ENCODE results near the gene ELP2. TPM values are rescaled to one million over a fixed set of nuclear protein-coding genes. Genes with fewer than 3 reads are reported as not detected.
"Not testable (repeated sequence)": the region's sequence is repeated elsewhere in the genome, so short reads cannot be mapped to it uniquely, and the experiment has no call there.

Gene ELP2
- total and polyA plus RNA-seq, 8 donors: 35.1 to 73.3 (median 50.3) TPM

DNA sequence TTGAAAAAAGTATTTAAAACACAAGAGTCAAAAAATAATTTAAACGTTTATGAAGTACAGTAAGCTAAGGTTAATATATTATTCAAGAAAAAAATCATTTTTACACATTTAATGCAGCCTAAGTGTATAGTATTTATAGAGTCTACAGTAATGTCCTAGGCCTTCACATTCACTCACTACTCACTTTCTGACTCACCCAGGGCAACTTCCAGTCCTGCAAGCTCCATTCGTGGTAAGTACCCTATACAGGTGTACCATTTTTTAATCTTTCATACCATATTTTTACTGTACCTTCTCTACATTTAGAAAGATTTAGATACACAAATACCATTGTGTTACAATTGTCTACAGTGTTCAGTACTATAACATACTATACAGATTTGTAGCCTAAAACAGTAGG is 41.4 kb upstream of the ELP2 start:
- FAIRE-seq: no peak
- no peak for DNase-seq
- ATAC-seq: no peak
- 56 to 65% methylated on average over 2 of the region's 2 CpGs for WGBS, 2 donors
- Histone ChIP-seq H3K27me3 (no peaks in the 10 kb centered on the region), H3K4me1 (no peaks in the 10 kb centered on the region), H3K9me3 (no peaks in the 10 kb centered on the region), H3K4me3 (no peak overlapping the region), H3K27ac (no peak overlapping the region), H3K36me3 (no peaks in the 10 kb centered on the region)
- intact Hi-C loops (cut with DNase I): no loop called here
- TF ChIP-seq, protein P1, sequence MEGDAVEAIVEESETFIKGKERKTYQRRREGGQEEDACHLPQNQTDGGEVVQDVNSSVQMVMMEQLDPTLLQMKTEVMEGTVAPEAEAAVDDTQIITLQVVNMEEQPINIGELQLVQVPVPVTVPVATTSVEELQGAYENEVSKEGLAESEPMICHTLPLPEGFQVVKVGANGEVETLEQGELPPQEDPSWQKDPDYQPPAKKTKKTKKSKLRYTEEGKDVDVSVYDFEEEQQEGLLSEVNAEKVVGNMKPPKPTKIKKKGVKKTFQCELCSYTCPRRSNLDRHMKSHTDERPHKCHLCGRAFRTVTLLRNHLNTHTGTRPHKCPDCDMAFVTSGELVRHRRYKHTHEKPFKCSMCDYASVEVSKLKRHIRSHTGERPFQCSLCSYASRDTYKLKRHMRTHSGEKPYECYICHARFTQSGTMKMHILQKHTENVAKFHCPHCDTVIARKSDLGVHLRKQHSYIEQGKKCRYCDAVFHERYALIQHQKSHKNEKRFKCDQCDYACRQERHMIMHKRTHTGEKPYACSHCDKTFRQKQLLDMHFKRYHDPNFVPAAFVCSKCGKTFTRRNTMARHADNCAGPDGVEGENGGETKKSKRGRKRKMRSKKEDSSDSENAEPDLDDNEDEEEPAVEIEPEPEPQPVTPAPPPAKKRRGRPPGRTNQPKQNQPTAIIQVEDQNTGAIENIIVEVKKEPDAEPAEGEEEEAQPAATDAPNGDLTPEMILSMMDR (IDR thresholded peaks at IDR 0.05): no peak

- H3K4me3 ChIP-seq: no peak overlapping the region
- WGBS, 2 donors: 79 to 81% methylated on average over 6 of the region's 6 CpGs
- H3K36me3 ChIP-seq: no peaks in the 10 kb centered on the region
- ATAC-seq: no peak
- intact Hi-C loops (cut with DNase I): no loop called here
- no peaks in the 10 kb centered on the region for H3K4me1 ChIP-seq
- no peak for DNase-seq
- no peak overlapping the region for H3K27ac ChIP-seq
- H3K27me3 ChIP-seq: no peaks in the 10 kb centered on the region
- FAIRE-seq: no peak
- no peaks in the 10 kb centered on the region for H3K9me3 ChIP-seq
- TF ChIP-seq, protein P1 (IDR thresholded peaks at IDR 0.05): no peak
These were observed 40.7 kb upstream of the ELP2 start for GRCh38 chr18:36089001-36089400.

GRCh38 chr18:36092116-36092515 is 37.6 kb upstream of the ELP2 start:
- not testable (repeated sequence) for H3K27ac ChIP-seq, DNase-seq, H3K27me3 ChIP-seq

DNA sequence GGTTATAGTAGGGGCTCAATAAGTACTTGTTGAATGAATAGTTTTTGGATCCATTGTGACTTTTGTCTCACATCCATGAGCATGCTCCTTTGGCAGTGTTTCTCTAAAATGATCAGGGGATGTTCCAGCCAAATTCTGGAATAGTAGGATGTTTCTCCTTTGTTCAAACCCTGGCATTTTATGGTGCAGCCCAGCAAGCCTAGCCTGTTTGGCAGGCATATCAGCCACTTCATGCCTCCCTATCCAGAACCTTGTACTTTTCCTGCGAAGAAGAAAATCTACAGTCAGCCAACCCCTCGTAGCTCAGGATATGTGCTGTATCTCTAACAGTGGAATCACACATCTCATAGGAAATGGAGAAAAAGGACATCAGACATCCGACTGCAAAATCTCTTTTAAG is 35.3 kb upstream of the ELP2 start:
- Histone ChIP-seq H3K27ac (no peak overlapping the region), H3K4me3 (no peak overlapping the region), H3K9me3 (no peaks in the 10 kb centered on the region), H3K36me3 (no peaks in the 10 kb centered on the region), H3K27me3 (no peaks in the 10 kb centered on the region), H3K4me1 (no peaks in the 10 kb centered on the region)
- TF ChIP-seq, protein P1 (IDR thresholded peaks at IDR 0.05): no peak
- WGBS, 2 donors: 48 to 57% methylated on average over 3 of the region's 3 CpGs
- no peak for DNase-seq
- intact Hi-C loops (cut with DNase I): loop anchor here in 2 of 3 donors (5.0 to 10.0 kb wide), 2 partner anchors 190 to 193 kb away; no protein-coding TSS in a partner anchor
- no peak for FAIRE-seq
- ATAC-seq: no peak

More at GRCh38 chr18:36092116-36092515, 37.6 kb upstream of the ELP2 start:
- not testable (repeated sequence) for H3K9me3 ChIP-seq, H3K4me1 ChIP-seq, FAIRE-seq, ATAC-seq, H3K36me3 ChIP-seq, H3K4me3 ChIP-seq
- WGBS, 2 donors: 74 to 76% methylated on average over 5 of the region's 5 CpGs
- intact Hi-C loops (cut with DNase I): loop anchor here in 2 of 3 donors (5.0 to 10.0 kb wide), 2 partner anchors 193 to 195 kb away; no protein-coding TSS in a partner anchor

- intact Hi-C loops (cut with DNase I): loop anchor here in 1 of 3 donors (10.0 kb wide), 1 partner anchor 189 kb away; no protein-coding TSS in a partner anchor
- FAIRE-seq: peak; percentile 96
- DNase-seq: no peak
These were observed 33.7 kb upstream of the ELP2 start for GRCh38 chr18:36095936-36096519.

More at GRCh38 chr18:36095936-36096519, 33.7 kb upstream of the ELP2 start:
- TF ChIP-seq, protein P1 (IDR thresholded peaks at IDR 0.05): peak in 2 of 4 donors; percentile 26 to 38
- Histone ChIP-seq H3K27ac (no peak overlapping the region), H3K4me1 (no peaks in the 10 kb centered on the region), H3K36me3 (no peaks in the 10 kb centered on the region), H3K27me3 (no peaks in the 10 kb centered on the region), H3K4me3 (no peak overlapping the region), H3K9me3 (no peaks in the 10 kb centered on the region)
- ATAC-seq: peak in 3 of 4 donors; percentile 67 to 78 (median 75)
- 23 to 26% methylated on average over 1 of the region's 1 CpG for WGBS, 2 donors
